KBM-7 (cell line): ENCODE data around the gene IMPA2.
"Not testable (repeated sequence)": the region's sequence is repeated elsewhere in the genome, so short reads cannot be mapped to it uniquely, and the experiment has no call there.

Source experiments
- DNase-seq: peaks from one replicate; pipeline ENCODE4 v3.0.0-alpha.2; 2015
- in situ Hi-C: fragments of 300-500 bp; cut with MboI; formaldehyde crosslinking; loops from 2 replicates; pipeline ENCODE4 v1.14.3; 2020; ENCODE audit warnings: low sequenced_read_pairs, low pct_unique_long_range_greater_than_20kb, mixed read lengths

IMPA2 gene

DNA sequence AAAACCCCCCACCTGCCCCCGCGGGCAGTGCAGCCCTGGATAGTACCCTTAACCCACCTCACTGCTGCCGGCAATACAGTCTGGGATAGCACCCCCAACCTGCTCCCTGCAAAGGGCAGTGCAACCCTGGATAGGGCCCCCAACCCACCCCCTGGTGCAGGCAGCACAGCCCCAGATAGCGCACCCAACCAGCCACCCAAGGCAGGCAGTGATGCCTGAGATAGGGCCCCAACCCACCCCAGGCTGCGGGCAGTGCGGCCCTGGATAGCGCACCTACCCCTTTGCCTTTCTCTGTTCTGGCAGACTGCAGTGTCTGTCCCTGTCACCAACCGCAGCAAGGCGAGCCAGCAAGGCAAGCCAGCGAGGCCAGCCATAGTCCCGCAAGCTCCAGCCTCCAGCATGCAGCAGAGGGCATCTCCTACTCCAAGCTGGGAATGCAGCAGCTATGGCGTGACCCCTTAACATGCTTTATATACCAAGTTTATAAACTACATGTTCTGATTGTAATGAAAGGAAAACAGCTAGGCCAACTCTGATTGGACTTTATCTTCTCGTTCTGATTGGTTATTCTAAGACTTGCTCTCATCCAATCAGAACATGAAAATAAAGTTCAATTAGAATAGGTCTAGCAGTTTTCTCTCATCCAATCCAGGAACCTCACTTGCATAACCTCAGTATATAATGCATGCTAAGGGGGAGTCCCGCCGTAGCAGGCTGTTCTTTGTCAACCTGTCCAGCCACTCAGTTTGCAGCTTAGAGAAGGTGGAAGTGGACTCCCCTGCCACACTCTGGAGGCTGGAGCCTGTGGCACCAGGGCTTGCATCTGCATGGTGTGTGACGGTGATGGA, 78.3 kb downstream of the IMPA2 start:
- no peak for DNase-seq
- in situ Hi-C loops: no loop called here

DNA sequence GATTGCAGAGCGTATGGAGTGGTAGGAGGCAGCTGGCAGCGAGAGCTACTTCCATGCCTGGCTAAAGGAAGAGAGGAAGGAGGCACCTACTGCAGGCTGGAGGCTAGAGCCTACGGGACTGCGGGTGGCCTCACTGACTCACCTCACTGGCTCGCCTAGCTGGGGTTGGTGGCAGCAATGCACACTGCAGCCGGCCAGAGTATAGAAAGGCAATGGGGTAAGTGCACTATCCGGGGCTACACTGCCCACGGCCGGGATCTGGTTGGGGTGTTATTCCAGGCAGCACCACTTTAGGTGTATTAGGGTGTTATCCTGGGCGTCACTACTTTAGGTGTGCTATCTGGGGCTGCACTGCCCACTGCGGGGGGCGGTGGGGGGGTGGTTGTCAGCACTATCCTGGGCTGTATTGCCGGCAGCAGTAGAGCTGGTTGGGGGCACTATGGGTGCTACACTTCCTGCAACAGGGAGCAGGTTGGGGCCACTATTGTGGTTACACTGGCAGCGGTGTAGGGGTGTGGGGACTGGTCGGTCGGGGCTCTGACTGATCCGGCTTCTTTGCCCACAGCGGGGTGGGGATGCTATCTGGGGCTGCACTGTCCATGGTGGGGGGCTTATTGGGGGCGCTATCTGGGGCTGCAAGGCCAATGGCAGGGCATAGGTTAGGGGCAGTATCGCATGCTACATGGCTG, 79.0 kb downstream of the IMPA2 start:
- no peak for DNase-seq

DNA sequence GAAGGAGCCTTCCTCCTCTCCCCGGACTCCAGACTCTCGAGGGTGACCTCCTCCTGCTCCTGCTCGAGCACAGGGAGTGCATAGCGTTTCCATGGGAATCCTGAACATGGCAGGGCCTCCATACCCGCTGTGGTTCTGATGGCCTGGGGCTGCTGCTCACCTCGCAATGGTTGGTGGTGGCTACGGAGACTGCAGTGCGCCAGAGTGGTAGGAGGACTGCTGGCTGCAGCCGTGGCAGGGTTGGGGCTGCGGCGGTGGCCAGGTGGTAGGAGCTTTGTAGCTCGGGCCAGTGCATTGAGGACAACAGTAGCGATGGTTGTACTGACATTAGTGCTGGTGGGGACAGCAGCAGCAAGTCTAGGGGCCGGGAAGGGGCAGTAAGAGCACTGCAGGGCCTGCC, 80.4 kb downstream of the IMPA2 start:
- DNase-seq: no peak
- in situ Hi-C loops: no loop called here

More for the DNA sequence above, 79.0 kb downstream of the IMPA2 start:
- in situ Hi-C loops: no loop called here

DNA sequence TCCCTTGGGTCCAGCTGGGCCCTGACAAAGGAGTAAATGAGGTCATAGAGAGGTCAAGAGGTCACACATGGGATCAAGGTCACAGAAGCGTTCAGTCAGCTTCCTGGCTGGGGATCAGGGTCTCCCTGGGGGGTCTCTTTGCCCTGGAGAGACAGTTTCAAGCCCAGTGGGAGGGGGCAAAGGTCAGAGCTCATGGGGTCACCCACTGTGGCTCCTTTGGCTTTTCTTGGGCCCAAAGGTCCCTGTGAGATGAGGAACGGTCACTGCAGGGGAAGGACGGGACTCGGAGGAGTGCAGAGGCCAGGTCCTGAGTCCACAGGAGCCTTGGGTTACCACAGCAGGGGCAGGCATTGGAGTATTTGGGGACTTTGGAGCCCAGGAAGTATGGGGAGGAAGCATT, 81.7 kb downstream of the IMPA2 start:
- no peak for DNase-seq
- in situ Hi-C loops: no loop called here

DNA sequence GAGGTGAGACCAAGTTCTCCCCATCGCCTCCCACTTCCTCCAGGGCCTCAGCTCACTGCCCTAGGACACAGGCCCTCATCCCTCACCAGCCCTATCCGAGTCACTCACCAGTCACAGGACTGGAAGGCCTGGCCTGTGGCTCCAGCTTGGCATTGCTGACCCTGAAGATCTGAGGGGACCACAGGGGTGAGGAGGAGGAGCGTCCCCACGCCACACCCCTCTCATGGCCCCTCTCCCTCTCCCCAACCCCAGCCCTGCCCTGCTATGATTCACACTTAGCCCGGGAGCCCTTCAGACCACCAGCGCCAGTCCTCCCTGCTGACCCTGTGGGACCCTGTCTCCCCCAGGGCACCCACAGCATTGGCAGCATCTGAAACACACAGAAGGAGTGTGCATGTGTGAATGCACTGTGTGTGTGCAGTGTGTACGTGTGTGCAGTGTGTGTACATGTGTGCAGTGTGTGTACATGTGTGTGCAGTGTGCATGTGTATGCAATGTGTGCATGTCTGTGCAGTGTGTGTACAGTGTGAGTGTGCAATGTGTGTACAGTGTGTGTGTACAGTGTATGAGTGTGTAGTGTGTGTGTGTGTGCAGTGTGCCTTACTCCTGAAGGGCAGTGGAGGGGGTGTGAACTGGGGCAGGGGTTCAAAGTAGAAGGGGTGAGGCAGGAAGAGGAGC, 82.9 kb downstream of the IMPA2 start:
- in situ Hi-C loops: no loop called here
- DNase-seq: no peak

- DNase-seq: no peak
- in situ Hi-C loops: no loop called here
Observed at GRCh38 chr18:12065397-12065796, 84.1 kb downstream of the IMPA2 start.

DNA sequence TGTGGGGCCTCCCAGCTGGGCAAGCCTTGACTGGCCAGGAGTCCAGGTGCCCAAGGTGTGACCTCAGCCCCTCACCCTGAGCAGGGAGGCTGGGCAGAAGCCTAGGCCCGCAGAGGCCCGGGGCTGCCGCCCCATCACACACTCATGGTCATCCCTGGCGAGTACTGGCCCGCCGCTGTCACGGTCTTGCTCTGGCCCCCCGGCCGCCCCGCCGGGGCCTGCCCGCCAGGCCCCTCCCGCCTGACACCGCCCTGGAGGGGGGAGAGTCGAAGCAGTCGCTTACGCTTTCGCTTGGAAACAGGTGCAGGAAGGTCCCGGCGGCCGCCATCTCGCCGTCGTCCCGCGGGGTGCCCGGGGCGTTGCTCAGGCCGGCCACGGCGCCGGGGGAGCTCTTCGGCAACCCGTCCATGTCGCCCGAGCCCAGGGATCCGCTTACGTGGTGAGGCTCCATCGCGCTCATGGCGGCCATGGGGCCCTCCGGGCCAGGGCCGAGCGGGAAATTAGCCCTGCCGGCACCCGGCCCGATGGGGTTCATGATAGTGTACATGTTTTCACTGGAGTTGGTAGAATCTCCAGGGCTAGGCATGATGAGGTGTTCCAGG, 85.7 kb downstream of the IMPA2 start:
- no peak for DNase-seq
- in situ Hi-C loops: no loop called here

DNA sequence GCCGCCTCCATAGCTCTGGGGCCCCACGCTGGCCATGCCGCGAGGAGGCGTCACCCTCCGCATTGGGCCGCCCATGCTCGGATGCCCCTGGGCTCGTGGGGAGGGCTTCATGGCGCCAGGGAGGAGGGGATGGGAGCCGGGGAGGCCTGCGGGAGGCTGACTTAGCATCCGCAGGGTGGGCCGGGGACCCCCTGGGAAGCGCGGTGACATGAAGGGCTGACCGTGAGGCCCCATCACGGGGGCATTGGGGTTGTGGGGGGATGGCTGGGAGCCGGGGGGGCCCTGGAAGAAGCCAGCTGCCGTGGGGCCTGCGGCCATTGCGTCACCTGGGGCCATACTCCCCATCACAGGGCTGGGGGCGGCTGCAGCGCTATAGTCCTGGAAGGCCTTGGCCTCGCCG, 86.4 kb downstream of the IMPA2 start:
- in situ Hi-C loops: no loop called here
- no peak for DNase-seq

- DNase-seq, in situ Hi-C loops: not testable (repeated sequence)
Observed at GRCh38 chr18:12068316-12068949, 87.1 kb downstream of the IMPA2 start.

- in situ Hi-C loops: no loop called here
- no peak for DNase-seq
Observed at GRCh38 chr18:12068950-12069320, 87.6 kb downstream of the IMPA2 start.

DNA sequence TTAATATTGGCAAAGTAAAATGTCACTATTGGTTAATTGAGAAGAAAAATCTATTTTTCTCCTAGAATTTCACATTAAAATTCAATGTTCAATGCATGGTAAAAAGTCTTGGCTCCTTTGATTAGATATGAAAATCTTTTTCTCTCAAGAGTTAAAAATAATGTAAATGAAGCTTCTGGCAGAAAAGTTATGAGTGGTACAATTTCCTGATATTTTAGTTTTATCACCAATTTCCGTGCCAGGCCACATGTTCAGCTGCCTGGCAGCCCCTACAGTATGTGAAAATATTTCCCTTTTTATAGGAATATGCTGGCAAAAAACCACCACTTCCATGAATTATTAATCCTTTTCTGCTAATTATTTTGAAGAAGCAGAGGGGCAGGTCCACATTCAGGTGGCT, 89.8 kb downstream of the IMPA2 start:
- in situ Hi-C loops, DNase-seq: not testable (repeated sequence)

- in situ Hi-C loops: no loop called here
Observed at GRCh38 chr18:12072996-12073395, 91.7 kb downstream of the IMPA2 start.

DNA sequence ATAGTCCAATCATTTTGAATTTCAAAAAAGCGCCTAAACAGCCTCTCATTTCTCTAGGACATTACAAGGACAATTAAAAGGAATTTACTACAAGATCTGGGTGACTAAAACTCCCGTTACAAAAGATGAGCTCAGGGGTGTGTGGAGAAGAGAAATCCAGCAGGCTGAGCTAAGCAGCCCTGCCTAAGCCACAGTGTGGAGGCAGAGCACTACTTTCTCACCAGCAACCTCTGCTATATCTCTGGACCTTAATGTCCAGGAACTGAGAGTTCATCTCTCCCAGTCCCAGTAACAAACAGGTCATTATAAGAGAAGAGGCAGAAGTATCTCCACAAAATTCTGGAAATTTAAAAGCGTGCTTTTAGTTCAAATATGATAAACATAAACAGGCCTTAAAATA, 93.4 kb downstream of the IMPA2 start:
- no peak for DNase-seq
- in situ Hi-C loops: no loop called here

More at GRCh38 chr18:12072996-12073395, 91.7 kb downstream of the IMPA2 start:
- DNase-seq: no peak

GRCh38 chr18:12076424-12077140, 95.3 kb downstream of the IMPA2 start:
- no peak for DNase-seq
- in situ Hi-C loops: no loop called here

GRCh38 chr18:12077994-12078393, 96.7 kb downstream of the IMPA2 start:
- in situ Hi-C loops, DNase-seq: not testable (repeated sequence)

DNA sequence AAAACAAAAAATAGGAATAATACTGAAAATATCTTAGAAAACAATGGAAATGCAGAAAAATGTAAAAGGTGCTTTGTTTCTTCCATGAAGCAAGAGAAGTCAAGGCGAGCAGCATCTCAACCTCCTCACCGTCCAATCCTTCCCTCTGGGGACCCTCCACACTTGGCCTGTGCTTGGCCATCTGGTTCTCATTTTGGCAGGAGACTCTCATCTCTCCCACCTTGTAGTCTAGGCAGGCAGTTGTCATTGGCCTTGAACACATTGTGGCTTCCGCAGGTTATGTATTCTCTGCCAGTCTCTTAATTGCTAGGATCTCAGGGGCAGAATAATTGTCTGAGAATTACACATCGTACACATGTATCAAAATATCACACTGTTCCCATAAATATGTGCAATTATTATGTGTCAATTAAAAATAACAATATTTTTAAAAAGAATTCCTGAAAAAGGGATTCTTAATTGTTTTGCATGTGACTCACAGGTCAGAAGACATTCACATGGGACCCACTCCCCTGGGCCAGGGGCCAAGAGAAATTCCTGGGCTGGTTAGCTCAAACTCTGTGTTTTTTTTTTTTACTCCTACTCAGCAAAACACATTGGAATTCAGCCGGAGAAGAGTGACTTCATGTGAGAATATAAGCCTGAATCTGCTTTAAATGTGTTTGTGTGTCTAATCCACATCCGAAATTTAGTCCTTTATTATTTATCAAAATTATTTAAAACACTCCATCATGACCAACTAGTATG, 98.4 kb downstream of the IMPA2 start:
- in situ Hi-C loops: no loop called here
- DNase-seq: no peak
